Measurements from ENCODE around the gene BLCAP. TPM values are rescaled to one million over a fixed set of nuclear protein-coding genes. Genes with fewer than 3 reads are reported as not detected.

Gene BLCAP
- total RNA-seq, 1 experiment from 2014 or later = 54.3 TPM

GRCh38 chr20:37526839-37527637 is 638 bp downstream of the BLCAP start:
- Histone ChIP-seq H4K91ac (ENCODE audit: insufficient read length, low read depth, low read length) (no peak overlapping the region), H3K79me2 (ENCODE audit: insufficient read depth, low read length) (peaks cover 29% of the 10 kb centered on the region; the same call in 1 of the 2 replicates), H3K27me3 (ENCODE audit: insufficient read depth, low read length) (no peaks in the 10 kb centered on the region), H3K4me1 (ENCODE audit: insufficient read depth, low read length) (peaks cover 11% of the 10 kb centered on the region; the same call in 1 of the 2 replicates), H3K27ac (ENCODE audit: insufficient read length, low read depth, low read length) (no peak overlapping the region), H3K4ac (ENCODE audit: low read depth, low read length) (no peak overlapping the region), H3K9ac (ENCODE audit: extremely low read depth, insufficient read length, low read length) (peak overlapping the region; percentile 87), H2AK5ac (ENCODE audit: insufficient read length, low read length) (no peak overlapping the region), H2BK12ac (ENCODE audit: insufficient read length, low read depth, low read length) (no peak overlapping the region), H2BK15ac (ENCODE audit: low read depth, low read length) (no peak overlapping the region), H3T11ph (ENCODE audit: low read length) (no peak overlapping the region), H2BK20ac (ENCODE audit: low read depth, low read length, poor library complexity, severe bottlenecking) (no peak overlapping the region), H2AFZ (ENCODE audit: low read length) (no peak overlapping the region), H3K79me1 (ENCODE audit: insufficient read depth, low read depth, low read length, poor library complexity, severe bottlenecking) (peaks cover 12% of the 10 kb centered on the region), H3K9me3 (ENCODE audit: control insufficient read depth, low read depth, low read length) (no peaks in the 10 kb centered on the region), H4K5ac (ENCODE audit: insufficient read length, low read depth, low read length) (no peak overlapping the region), H3K23ac (ENCODE audit: insufficient read length, low read depth, low read length) (no peak overlapping the region), H2BK120ac (ENCODE audit: low read depth, low read length, poor library complexity, severe bottlenecking) (no peak overlapping the region), H3K23me2 (ENCODE audit: insufficient read length, low read depth, low read length, poor library complexity, severe bottlenecking) (peaks cover 11% of the 10 kb centered on the region), H3K14ac (ENCODE audit: insufficient read depth, low read length) (0 out of 2 replicates have a peak overlapping the region, but pooled peaks have one; percentile 65), H4K8ac (replicated peaks; ENCODE audit: insufficient read length, low read depth, low read length) (no peak overlapping the region), H3K4me2 (ENCODE audit: insufficient read depth, insufficient read length, low read length) (peak overlapping the region; percentile 85), H3K56ac (ENCODE audit: insufficient read length, low read depth, low read length) (no peak overlapping the region), H4K20me1 (ENCODE audit: control insufficient read depth, insufficient read depth, insufficient read length) (no peaks in the 10 kb centered on the region), H3K18ac (ENCODE audit: insufficient read length, low read depth, low read length) (no peak overlapping the region), H2BK5ac (ENCODE audit: insufficient read length, low read length) (no peak overlapping the region)
- no peak for DNase-seq
- Mint-ChIP-seq H3K27ac (peak overlapping the region in 2 of 3 experiments; percentile 93 to 100; a peak in 5 of 7 replicates), H3K27me3 (ENCODE audit: low read depth) (peaks cover 1% of the 10 kb centered on the region), H3K4me3 (peak overlapping the region; percentile 90 to 96), H3K9me3 (peaks cover 0 to 2% of the 10 kb centered on the region in 2 experiments; a peak in 1 of 5 replicates), H3K36me3 (ENCODE audit: insufficient read depth in 1 of 3, low read depth in 3 of 3) (peaks cover 17 to 20% (median 18%) of the 10 kb centered on the region in 3 experiments; a peak in 5 of 7 replicates), H3K4me1 (peaks cover 49 to 56% of the 10 kb centered on the region in 2 experiments)
- TF ChIP-seq CTCF (conservative IDR thresholded peaks at IDR 0.05) = no peak
- WGBS (ENCODE audit: extremely low coverage, insufficient read length, low lambda C conversion rate) = no CpG with 5 or more reads among the region's 28 CpGs
